GM19351 (cell line): Measurements from ENCODE around the gene BGLAP.
"Not testable (repeated sequence)": the region's sequence is repeated elsewhere in the genome, so short reads cannot be mapped to it uniquely, and the experiment has no call there.

Experiments
- ATAC-seq: cut with Tn5 transposase; IDR thresholded peaks from one replicate; pipeline ENCODE4 v1.9.1; 2021; ENCODE audit warnings: mild to moderate bottlenecking, moderate library complexity; ENCODE audit not compliant: unreplicated experiment

The BGLAP gene

DNA sequence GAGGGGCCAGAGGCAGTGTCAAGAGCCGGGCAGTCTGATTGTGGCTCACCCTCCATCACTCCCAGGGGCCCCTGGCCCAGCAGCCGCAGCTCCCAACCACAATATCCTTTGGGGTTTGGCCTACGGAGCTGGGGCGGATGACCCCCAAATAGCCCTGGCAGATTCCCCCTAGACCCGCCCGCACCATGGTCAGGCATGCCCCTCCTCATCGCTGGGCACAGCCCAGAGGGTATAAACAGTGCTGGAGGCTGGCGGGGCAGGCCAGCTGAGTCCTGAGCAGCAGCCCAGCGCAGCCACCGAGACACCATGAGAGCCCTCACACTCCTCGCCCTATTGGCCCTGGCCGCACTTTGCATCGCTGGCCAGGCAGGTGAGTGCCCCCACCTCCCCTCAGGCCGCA is at the start of gene BGLAP:
BGLAP (plus strand) TSS at position 259 of the 400 bp plus-strand sequence; CDS start at position 307, 48 bp downstream.
- ATAC-seq, result no peak

GRCh38 chr1:156193208-156193487 is 48.8 kb upstream of the BGLAP start:
- no peak for ATAC-seq

- peak; percentile 92 for ATAC-seq
These were observed 48.3 kb upstream of the BGLAP start, which contains the start of gene SLC25A44 for GRCh38 chr1:156193488-156194299. TSS of gene SLC25A44 (plus strand) at chr1:156194104. CDS start at chr1:156199848, 5,744 bp downstream.

GRCh38 chr1:156194300-156194652 is 47.7 kb upstream of the BGLAP start:
- ATAC-seq, result no peak

DNA sequence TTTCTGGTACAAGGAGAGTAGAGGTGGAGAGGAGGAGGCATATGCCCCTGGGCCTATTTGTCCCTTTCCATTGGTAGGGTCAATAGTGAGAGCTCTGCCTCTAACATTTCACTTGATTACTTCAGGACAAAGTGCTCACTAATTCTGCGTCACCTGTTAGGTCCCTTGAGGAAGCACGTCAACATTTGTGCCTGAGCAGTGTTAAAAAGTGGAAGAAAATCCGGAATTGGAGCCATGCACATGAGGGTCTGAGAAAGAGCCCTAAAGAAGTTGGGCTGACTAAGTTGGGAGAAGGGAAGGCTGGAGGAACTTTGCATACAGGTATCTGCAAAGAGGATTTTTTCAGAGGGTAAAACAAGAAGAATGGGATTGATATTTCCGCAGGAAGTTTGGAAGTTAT is 46.1 kb upstream of the BGLAP start:
- ATAC-seq, result no peak

DNA sequence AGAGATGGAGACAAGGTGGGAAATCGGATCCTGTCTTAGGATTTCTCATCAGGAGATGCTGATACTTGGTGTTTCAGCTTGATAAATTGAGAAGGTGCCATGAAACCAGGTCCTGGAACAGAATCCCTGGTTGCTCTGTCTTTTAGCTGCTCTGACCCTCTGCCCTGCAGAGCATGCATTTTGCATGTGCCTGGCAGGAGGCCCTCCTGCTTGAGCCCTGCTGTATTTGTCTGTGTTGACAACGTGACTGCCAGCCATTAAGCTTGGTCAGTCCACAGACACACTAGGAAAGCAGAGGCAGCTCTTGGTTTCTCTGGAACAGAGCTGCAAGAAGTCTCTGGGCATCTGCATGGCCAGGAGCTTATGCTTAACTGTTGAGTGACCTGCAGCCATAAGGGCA is 45.5 kb upstream of the BGLAP start:
- no peak for ATAC-seq

DNA sequence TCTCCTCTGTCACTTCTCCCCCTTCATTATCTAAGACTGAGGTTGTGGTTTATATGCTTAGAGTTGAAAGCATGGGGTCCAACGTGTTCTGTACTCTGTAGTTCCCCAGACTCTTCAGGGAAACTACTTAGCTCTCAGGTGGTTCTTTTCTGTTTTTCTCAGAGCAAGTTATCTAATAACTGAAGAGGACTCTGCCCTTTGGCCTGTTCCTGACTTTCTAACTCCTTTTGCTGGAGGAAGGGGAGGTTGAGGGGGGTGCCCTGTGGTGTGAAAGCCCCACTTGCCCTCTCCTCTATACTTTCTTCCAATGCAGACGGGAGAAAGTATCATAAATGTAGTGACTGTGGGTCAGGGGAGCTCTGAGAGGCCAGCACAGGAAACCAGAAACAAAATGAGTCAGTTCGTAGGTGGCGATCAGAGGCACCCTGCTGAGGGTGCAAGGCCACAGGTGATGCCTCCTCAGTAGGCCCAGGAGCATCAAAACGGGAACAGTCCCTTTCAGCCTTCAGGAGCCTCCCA is 43.1 kb upstream of the BGLAP start:
- no peak for ATAC-seq

- no peak for ATAC-seq
These were observed 41.9 kb upstream of the BGLAP start for GRCh38 chr1:156200044-156200443.

GRCh38 chr1:156203331-156203730 is 38.7 kb upstream of the BGLAP start:
- no peak for ATAC-seq

GRCh38 chr1:156204686-156205085 is 37.3 kb upstream of the BGLAP start:
- ATAC-seq, result no peak

- no peak for ATAC-seq
These were observed 30.7 kb upstream of the BGLAP start for GRCh38 chr1:156211243-156211642.

DNA sequence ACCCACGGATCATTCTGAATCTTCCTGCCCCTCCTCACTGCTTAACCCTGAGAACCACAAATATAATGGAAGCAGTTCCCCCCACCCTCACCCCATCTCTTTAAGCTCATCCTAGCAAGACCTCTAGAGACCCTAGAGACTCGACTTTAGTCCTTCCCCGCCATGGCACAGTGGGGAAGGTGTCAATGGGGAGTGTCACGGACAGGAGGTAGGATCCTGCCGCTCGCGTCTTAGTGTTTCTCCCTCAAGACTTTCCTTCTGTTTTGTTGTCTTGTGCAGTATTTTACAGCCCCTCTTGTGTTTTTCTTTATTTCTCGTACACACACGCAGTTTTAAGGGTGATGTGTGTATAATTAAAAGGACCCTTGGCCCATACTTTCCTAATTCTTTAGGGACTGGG is 29.9 kb upstream of the BGLAP start:
- ATAC-seq, result no peak

DNA sequence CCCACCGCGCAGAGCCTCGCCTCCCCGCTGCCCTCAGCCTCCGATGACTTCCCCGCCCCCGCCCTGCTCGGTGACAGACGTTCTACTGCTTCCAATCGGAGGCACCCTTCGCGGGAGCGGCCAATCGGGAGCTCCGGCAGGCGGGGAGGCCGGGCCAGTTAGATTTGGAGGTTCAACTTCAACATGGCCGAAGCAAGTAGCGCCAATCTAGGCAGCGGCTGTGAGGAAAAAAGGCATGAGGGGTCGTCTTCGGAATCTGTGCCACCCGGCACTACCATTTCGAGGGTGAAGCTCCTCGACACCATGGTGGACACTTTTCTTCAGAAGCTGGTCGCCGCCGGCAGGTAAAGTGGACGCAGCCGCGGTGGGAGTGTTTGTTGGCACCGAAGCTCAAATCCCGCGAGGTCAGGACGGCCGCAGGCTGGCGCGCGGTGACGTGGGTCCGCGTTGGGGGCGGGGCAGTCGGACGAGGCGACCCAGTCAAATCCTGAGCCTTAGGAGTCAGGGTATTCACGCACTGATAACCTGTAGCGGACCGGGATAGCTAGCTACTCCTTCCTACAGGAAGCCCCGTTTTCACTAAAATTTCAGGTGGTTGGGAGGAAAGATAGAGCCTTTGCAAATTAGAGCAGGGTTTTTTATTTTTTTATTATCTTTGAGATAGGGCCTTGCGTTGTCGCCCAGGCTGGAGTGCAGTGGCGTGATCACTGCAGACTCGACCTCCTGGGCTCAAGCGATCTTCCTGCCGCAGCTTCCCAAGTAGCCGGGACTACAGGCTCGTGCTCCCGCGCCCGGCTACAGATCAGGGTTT is 28.9 kb upstream of the BGLAP start, which contains the start of gene PMF1:
PMF1 (plus strand) TSS at position 175 of the 811 bp plus-strand sequence; CDS start at position 184, 9 bp downstream.
- ATAC-seq, result peak; percentile 93

DNA sequence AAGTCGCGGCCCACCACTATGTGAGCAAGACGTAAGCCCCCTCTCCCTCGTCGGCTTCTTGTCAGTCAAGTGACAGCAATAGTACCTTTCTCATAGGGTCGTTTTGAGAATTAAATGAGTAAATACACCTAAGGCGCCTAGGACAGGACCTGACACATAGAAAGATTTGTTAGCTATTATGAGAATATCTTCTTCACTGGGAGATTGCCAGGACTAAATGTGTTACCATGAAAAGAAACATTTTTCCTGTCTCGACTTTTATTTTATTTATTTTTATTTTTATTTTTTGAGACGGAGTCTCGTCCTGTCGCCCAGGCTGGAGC is 28.4 kb upstream of the BGLAP start:
- ATAC-seq, result no peak

DNA sequence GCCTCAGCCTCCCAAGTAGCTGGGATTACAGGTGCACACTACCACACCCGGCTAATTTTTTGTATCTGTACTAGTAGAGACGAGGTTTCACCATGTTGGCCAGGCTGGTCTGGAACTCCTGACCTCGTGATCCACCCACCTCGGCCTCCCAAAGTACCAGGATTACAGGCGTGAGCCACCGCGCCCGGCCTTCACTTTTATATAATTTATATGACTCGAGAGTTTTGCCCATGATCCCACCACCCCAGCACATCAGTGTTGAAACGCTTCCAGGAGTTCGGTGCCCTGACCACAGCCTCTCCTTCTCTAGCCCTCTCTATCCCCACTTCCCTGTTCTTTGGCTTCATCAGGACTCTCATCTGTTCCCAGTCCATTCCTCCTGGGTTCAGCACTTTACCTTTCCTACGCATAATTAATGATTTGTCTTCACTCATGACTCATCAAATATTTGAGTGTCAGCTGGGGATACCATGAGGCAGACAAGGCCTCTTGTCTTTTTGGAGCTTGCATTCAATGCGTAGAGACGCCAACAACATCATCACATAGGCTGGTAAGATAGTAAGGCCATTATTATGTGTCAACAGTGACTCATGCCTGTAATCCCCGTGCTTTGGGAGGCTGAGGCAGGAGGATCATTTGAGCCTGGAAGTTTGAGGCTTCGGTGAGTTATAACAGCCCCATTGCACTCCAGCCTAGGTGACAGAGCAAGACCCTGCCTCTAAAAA is 27.8 kb upstream of the BGLAP start:
- no peak for ATAC-seq

DNA sequence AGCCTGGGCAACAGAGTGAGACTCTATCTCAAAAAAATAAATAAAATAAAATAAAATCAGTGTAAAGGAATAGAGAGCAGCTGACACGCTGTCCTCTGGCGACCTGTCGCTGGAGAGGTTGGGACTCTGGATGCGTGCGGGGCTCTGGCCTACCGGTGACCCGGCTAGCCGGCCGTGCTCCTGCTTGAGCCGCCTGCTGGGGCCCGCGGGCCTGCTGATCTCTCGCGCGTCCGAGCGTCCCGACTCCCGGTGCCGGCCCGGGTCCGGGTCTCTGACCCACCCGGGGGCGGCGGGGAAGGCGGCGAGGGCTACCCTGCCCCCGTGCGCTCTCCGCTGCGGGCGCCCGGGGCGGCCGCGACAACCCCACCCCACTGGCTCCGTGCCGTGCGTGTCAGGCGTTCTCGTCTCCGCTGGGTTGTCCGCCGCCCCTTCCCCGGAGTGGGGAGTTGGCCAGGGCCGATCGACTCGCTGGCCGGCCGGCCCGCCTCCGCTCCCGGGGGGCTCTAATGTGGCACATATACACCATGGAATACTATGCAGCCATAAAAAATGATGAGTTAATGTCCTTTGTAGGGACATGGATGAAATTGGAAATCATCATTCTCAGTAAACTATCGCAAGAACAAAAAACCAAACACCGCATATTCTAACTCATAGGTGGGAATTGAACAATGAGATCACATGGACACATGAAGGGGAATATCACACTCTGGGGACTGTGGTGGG is 25.5 kb upstream of the BGLAP start:
- not testable (repeated sequence) for ATAC-seq

DNA sequence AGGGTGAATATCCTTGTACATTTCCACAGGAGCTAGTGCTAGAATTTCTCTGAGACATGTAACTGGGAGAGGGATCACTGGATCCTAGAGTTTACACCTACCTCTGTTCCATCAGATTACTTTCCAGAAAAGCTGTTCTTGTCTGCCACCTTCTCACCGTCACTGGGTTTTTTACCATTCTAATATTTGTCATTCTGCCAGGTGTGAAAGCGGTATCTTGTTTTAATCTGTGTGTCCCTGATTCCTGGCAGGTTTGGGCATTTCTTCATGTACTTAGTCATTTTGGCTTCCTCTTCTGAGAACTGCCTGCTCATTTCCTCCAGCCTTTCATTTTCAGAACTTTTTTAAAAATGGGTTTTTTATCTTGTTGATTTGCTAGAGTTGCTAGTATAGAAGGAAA is 24.1 kb upstream of the BGLAP start:
- no peak for ATAC-seq

- no peak for ATAC-seq
These were observed 21.8 kb upstream of the BGLAP start for GRCh38 chr1:156220226-156220625.

GRCh38 chr1:156221986-156222692 is 19.8 kb upstream of the BGLAP start:
- ATAC-seq, result no peak

DNA sequence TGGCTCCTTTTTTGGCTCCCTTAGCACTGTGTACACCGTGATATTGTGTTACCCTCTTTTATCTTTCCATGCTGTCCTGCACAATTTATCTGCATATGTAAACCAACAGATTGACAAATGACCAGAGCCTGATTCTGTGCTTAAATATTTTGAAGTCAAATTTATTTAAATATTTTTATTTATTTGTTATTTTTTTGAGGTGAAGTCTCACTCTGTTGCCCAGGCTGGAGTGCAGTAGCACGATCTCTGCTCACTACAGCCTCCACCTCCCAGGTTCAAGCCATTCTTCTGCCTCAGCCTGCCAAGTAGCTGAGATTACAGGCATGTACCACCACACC is 16.3 kb upstream of the BGLAP start:
- no peak for ATAC-seq
